Skin epidermis (tissue), 12 donors: ENCODE results near the gene TLR9.
"Not testable (repeated sequence)": the region's sequence is repeated elsewhere in the genome, so short reads cannot be mapped to it uniquely, and the experiment has no call there.

Experiments used
- H3K27ac ChIP-seq, 21 experiments: fragments of 200-600 bp; sonication (generic) in 11 of 21; one replicate each; pipeline ENCODE4 v1.5.0; 2020; ENCODE audit warnings: mild to moderate bottlenecking in 3 of 21, inconsistent platforms in 2 of 21, moderate library complexity in 2 of 21
- H3K4me3 ChIP-seq, 7 experiments: fragments of 200-600 bp; sonication (generic) in 2 of 7; one replicate each; pipeline ENCODE4 v1.5.0; 2020; ENCODE audit warnings: inconsistent platforms in 2 of 7, mild to moderate bottlenecking in 2 of 7, moderate library complexity in 1 of 7

Gene TLR9

GRCh38 chr3:52183786-52184445 is 41.5 kb downstream of the TLR9 start:
- H3K4me3 ChIP-seq: no peak overlapping the region
- no peak overlapping the region for H3K27ac ChIP-seq

DNA sequence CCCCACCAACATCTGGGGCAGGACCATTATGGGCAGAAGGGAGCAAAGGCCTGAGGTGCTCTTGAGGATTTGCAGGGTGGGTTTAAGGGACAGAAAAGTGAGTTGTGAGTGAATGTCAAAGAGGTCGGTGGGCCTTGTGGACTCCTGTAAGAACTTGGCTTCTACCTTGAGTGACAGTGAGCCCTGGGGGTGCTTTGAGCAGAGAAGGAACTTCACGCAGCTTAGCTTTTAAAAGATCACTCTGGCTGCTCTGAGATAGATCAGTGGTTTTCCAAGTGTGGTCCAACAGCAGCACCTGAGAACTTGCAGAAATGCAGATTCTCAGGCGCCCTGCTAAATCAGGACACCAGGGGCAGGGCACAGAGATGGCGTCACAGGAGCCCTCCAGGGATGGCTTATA is 42.8 kb downstream of the TLR9 start:
- Histone ChIP-seq H3K27ac (no peak overlapping the region), H3K4me3 (no peak overlapping the region)

DNA sequence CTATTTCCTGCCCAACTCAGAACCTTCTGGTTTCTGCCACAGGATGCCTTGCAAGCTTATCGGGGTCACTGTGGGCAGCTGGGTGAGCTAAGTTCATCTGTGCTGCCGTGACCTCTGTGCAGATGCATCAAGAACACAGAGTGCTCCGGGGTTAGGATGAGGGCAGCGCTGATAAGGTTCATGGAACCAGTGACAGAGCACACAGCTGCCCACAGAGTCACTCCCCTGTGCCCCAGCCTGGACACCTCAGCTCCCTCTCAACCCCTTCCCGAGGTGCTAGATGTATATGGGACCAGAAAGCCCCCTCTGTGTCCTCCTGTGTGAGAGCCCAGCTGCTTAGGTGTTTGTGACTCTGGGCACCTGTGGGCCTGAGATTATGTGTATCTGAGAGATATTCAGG is 43.2 kb downstream of the TLR9 start:
- peak overlapping the region in 1 of 21 experiments; percentile 44 for H3K27ac ChIP-seq
- H3K4me3 ChIP-seq: no peak overlapping the region

DNA sequence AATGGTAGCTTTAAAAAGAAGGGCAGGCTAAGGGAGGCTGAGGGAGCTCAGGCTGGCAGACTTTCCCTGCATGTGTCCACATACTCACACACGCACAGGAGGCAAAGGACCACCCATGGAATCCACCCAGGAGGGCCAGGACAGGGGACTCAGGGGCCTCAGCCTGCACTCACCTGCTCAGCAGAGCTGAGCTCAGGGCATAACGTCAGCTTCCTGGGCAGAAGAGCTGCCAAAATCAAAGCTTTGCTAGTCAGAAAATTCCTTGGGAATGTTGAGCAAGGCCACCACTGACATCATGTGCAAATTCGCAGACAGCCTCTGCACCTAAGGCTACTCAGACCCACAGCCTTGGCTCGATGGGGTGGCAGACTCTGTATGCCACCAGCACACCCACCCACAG is 43.9 kb downstream of the TLR9 start:
- Histone ChIP-seq H3K27ac (peak overlapping the region in 2 of 21 experiments; percentile 44 to 58), H3K4me3 (no peak overlapping the region)

DNA sequence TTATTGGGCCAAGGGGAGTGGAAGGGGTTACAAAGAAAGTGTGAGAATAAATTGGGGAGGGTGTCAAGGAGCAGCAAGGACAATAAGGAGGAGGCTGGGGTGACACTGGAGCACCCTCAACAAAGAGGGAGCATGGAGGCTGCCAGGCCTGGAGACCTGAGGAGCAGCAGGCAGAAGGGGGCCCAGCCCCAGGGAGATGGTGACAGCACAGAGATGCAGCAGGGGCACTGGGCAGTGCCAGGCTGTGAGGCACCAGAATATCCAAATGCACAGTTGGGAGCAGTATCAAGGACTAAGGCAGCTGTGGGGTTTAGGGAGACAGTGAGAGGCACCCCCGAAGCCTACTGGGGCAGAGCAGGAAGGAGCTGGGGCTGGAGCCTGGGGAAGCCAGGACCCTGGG is 46.9 kb downstream of the TLR9 start:
- no peak overlapping the region for H3K27ac ChIP-seq

GRCh38 chr3:52178126-52178525 is 47.3 kb downstream of the TLR9 start:
- not testable (repeated sequence) for H3K27ac ChIP-seq

More for the DNA sequence above, 46.9 kb downstream of the TLR9 start:
- H3K4me3 ChIP-seq: no peak overlapping the region

GRCh38 chr3:52177701-52178042 is 47.8 kb downstream of the TLR9 start:
- no peak overlapping the region for H3K27ac ChIP-seq
- H3K4me3 ChIP-seq: no peak overlapping the region

More at GRCh38 chr3:52178126-52178525, 47.3 kb downstream of the TLR9 start:
- not testable (repeated sequence) for H3K4me3 ChIP-seq

DNA sequence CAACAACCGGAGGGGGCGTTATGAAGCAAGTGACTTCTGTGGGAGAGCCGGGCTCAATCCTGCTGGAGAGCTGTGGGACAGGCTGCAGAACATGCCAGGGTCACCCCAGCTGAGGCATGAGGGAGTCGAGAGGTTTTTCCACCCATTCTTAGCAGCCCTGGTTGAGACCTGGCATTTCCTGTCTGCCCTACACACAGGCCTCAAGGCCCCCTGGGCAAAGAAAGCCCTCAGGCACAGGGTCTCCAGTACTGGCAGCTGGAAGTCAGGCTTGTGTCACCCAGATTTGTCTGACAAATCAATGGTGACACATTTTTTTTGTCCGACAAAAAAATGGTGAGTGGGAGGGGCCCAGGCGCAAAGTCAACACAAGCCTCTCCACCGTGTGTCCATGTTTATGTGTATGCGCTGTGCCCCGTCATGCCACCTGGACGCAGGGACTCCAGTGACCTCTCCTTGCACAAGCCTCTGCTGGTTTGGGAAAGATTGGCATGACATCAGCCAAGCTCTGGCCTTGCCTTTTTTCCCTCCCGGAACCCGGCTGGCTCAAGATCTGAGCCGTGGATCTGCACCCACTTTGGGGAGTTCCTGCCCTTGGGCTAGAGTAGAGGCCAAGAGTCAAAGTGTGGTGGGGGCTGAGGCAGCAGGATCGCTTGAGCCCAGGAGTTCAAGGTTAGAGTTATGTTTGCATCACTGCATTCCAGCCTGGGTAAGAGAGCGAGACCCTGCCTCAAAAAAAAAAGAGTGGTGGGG is 48.3 kb downstream of the TLR9 start:
- H3K27ac ChIP-seq: no peak overlapping the region
- H3K4me3 ChIP-seq: no peak overlapping the region

- Histone ChIP-seq H3K4me3 (no peak overlapping the region), H3K27ac (no peak overlapping the region)
Measured at GRCh38 chr3:52176180-52176752, 49.2 kb downstream of the TLR9 start.

GRCh38 chr3:52175416-52176179 is 49.8 kb downstream of the TLR9 start:
- no peak overlapping the region for H3K4me3 ChIP-seq
- no peak overlapping the region for H3K27ac ChIP-seq

- H3K27ac ChIP-seq: no peak overlapping the region
- H3K4me3 ChIP-seq: no peak overlapping the region
Measured at GRCh38 chr3:52174896-52175295, 50.5 kb downstream of the TLR9 start.

DNA sequence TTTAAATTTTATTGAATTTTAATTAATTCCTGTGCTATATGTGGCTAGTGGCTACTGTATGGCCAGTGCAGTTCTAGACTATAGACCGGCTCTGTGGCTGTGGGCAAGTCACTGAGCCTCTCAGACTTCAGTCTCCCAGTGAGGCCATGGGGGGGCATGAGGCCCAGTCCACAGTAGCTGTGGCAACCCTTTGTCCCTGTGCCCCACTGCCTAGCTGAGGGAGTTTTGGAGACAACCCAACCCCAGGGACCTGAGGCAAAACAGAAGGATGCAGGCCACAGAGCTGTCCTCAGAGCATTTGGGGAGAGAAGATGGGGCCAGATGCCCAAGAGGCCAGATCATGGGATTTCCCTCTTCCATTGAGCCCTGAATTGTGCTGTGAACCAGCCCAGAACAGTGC is 52.3 kb downstream of the TLR9 start:
- H3K4me3 ChIP-seq: no peak overlapping the region
- H3K27ac ChIP-seq: no peak overlapping the region

- Histone ChIP-seq H3K27ac (no peak overlapping the region), H3K4me3 (no peak overlapping the region)
Measured at GRCh38 chr3:52172262-52172757, 53.1 kb downstream of the TLR9 start.

- Histone ChIP-seq H3K4me3 (no peak overlapping the region), H3K27ac (no peak overlapping the region)
Measured at GRCh38 chr3:52171514-52172261, 53.8 kb downstream of the TLR9 start.
